GM18909 (cell line): ENCODE measurements around the gene DCTN3.
"Not testable (repeated sequence)": the region's sequence is repeated elsewhere in the genome, so short reads cannot be mapped to it uniquely, and the experiment has no call there.

ENCODE experiments used
- ATAC-seq: cut with Tn5 transposase; IDR thresholded peaks from one replicate; pipeline ENCODE4 v1.9.1; 2021; ENCODE audit warnings: mild to moderate bottlenecking; ENCODE audit not compliant: unreplicated experiment, poor library complexity

Gene DCTN3

DNA sequence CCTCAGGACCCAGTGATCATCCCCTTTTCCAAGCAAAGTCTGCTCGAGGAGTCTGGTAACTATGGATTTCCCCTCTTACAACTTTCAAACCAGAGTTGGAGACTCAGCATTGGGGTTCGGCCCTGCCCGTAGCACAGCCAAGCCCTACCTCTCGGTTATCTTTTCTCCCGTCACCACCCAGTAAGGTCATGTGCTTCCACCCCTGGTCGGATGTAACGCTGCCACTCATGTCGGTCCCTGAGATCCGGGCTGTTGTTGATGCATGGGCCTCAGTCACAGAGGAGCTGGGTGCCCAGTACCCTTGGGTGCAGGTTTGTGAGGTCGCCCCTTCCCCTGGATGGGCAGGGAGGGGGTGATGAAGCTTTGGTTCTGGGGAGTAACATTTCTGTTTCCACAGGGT, 27.4 kb upstream of the DCTN3 start:
- no peak for ATAC-seq

DNA sequence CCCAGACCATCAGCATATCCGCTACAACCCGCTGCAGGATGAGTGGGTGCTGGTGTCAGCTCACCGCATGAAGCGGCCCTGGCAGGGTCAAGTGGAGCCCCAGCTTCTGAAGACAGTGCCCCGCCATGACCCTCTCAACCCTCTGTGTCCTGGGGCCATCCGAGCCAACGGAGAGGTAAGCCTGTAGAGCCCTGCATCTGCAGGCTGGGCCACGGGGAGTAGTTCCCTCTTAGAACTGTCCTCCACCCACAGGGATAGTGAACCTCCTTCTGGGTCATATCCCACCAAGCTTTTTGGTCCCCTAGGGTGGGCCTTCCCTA, 26.7 kb upstream of the DCTN3 start:
- ATAC-seq = no peak

GRCh38 chr9:34646211-34647083, 26.2 kb upstream of the DCTN3 start, which contains the start of gene GALT:
Gene GALT, plus strand, starts transcription at chr9:34646675. Its CDS starts 30 bp downstream, at chr9:34646705.
- peak; percentile 91 for ATAC-seq

DNA sequence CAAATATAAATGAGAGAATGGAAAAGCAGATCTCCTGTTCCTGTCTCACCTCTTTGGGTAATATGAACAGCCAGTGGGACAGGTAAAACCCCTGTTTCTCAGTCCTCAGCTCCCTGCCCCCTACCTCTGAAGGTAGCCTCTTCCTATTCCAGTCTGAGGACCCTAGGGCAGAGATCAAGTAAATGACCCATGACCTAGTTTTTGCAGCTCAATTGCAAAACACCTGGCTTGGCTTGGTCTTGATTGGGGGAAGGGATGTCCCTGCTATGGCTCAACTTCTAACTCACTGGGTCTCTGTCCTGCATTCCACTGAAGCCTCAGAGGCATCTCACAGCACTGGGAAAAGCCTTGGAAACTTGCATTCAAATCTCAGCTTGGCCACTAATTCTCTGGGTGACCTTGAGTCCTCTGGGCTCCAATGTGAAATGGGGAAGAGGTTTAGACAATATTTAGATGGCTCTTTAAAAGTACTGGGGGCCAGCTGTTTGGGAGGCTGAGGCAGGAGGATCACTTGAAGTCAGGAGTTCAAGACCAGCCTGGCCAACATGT, 24.5 kb upstream of the DCTN3 start:
- ATAC-seq = no peak

- no peak for ATAC-seq
These were observed 22.4 kb upstream of the DCTN3 start for GRCh38 chr9:34642679-34643078.

- ATAC-seq = not testable (repeated sequence)
These were observed 19.0 kb upstream of the DCTN3 start for GRCh38 chr9:34639322-34639721.

DNA sequence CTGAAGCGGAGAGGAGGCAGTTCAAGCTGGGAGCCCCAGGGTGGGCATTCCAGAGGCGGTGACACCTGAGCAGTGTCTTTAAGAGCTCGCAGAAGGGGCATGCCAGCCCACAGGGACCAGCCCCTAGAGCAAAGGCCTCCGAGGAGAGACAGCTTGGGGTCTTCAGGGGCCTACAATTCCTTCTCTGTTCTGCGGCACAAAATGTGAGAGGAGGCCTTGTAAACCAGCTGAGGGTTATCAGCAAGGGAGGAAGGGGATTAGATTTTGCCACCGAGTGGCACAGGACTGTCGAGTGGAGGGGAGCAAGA, 17.8 kb upstream of the DCTN3 start:
- no peak for ATAC-seq

DNA sequence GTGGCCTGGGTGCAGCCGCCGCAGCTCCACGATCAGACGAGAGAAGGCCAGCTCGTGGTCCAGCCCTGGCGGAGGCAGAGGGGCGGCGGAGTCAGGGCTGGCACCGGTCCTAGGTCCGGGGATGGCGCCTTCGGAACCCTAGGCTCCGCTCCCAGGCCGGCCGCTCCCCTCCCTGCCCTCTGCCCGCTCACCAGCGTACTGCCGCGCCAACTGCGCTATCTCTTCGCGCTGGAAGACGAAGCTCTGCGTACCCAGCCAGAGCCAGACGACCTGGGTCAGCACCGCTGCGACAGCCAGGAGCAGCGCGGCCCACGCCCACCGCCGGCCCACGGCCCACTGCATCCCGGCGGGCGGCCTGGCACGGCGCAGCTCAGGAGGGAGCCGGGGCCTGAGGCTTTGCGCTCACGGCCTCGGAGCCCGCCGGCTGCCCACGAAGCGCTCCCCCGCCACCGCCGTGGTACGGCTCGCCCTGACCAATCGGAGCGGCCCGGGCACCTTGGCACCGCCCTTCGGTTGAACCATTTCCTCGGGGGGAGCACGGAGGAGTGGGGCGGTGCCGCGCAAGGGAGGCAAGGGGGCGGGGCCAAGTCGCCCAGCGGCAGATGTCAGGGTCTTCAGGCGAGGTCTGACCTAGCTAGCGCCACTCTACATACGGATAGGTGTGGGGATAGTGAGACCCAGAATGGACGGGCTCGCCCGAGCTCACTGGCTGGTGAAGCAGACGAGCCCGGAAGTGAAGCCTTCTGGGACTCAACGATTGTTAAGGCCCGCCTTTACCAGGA, 17.3 kb upstream of the DCTN3 start, which contains the start of gene SIGMAR1:
Gene SIGMAR1, minus strand, starts transcription at position 432 of the 782 bp plus-strand sequence. Its CDS starts 90 bp downstream, at position 342.
- ATAC-seq = peak; percentile 89

DNA sequence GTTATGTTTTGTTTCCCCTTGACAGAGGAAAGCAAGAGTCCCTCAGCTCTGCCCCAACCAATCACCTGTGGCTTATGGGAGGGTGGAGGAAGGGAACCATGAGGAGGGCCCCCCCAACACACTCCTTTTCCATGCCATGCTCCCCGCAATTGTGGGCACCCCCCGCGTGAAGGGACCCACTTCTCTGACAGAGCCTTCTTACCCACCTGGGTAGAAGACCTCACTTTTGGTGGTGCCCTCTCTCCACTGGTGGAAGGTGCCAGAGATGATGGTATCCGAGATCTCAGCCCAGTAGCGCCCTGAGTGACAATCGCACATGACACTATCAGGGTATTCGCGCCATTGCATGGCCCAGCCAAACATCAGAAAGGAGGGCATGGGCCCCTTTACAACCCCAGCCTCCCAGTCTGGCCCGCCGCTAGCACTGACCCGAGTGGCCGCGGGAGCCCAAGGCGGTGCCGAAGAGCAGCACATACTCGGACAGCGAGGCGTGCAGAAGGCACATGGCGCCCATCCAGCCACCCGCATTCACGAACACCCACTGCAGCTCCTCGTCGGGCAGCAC, 16.6 kb upstream of the DCTN3 start:
- no peak for ATAC-seq

DNA sequence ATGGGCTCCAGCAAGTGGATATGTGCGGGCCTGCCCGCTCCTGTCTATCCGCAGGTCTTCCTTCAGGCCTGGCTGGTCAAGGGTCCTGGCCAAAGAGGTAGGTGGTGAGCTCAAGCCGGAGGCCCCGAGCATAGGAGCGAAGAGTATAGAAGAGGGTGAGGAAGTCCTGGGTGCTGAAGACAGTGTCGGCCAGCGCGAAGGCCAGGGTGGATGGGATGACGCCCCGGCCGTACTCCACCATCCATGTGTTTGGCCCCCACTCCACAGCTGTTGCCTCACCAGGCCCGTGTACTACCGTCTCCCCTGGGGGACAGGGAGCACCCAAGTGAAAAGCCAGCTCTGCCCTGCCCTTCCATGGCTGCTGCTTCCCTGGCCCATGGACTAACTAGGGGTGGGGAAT, 15.3 kb upstream of the DCTN3 start:
- ATAC-seq = no peak

DNA sequence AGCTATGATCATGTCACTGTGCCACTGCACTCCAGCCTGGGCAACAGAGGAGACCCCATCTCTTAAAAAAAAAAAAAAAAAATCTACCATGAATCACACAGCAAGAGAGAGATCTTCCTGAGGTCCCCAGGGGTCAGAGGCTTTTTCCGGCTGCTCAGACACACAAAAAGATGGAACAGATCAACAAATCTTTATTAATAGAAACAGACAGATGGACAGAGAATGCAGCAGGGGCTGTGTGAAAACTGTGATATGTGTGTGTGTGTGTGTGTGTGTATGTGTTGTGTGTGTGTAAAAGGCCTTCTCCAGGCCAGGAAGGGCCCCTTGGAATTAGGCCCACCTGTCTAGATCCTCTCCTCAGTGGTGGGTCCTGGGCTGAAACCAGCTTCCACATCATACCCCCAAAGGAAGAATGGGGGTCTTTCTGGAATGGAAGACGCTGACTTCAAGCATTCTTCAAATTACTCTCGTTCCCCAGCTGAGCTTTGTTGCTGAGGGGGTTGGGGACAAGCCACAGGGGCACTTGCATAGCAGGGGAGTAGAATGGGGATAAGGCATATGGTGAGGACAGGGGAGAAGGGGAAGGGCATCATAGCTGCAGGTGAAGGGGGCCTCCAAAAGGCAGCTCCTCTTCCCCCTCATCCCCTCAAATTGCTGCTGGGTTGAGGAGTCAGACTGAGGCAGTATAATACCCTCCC, 14.4 kb upstream of the DCTN3 start:
- no peak for ATAC-seq

GRCh38 chr9:34633851-34634550, 13.7 kb upstream of the DCTN3 start:
- ATAC-seq = peak; percentile 42

GRCh38 chr9:34633166-34633565, 12.9 kb upstream of the DCTN3 start:
- ATAC-seq = no peak

- no peak for ATAC-seq
These were observed 10.3 kb upstream of the DCTN3 start for GRCh38 chr9:34630402-34631154.

DNA sequence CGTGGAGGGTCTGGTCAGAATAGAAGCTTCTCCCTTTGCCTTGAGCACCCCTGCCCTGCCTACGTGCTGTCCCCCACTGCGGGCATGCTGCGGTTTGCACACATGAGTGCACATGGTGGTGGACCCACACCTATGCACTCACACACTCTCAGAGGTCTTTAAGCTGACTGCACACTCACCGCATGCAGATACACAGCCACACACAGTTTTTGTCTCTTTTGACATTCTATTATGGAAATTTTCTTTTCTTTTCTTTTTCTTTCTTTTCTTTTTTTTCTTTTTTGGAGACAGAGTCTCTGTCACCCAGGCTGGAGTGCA, 9.2 kb upstream of the DCTN3 start:
- ATAC-seq = no peak

DNA sequence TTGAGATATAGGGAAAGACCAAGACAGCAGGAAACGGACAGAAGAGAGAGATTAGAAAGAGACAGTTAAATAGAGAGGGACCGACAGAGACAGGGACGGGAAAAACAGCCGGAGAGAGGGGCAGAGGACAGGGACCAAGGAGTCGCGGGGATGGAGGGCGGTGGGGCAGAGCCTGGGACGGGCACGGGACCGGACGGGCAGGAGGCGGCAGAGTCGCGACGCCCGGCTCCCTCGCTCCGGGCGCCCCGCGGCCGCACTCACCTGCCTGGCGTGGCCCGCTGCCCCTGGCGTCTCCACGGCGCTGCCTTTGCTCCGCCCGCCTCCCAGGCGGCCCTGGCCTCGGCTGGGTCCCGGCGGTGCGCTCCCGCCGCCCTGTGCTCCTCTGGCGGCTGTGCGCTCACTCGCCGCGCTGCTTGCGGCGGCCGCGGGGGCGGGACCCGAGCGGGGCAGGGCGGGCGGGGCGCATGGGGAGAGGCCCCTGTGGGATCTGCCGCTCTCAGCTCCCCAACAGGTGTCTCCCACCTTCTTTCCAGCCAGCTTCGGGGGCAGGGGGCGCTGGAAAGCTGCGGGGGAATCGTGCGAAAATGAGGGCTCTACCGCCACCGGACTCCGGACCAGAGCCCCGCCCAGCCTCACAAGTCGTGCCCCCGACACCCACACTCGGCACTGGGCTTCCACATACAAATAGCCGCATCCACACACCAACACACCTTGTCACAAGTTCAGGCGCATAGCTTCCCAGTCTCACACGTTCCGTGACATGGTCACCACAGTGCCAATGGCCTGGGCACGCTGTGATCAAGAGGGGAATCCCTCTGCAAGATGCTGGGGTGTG, 8.6 kb upstream of the DCTN3 start, which contains the start of gene ARID3C:
Gene ARID3C, minus strand, starts transcription at position 411 of the 835 bp plus-strand sequence. CDS start 1,052 bp downstream, outside the sequence.
- no peak for ATAC-seq

GRCh38 chr9:34627716-34628655, 7.7 kb upstream of the DCTN3 start:
- ATAC-seq = no peak
